Vagina (tissue), 2 donors: ENCODE data around the gene CDH13. TPM values are rescaled to one million over a fixed set of nuclear protein-coding genes. Genes with fewer than 3 reads are reported as not detected.

Experiments used
- DNase-seq, 2 donors: peaks; one replicate each; pipeline ENCODE4 v3.0.0-alpha.2; 2017; ENCODE audit errors: extremely low spot score in 2 of 2
- H3K27ac ChIP-seq: fragments of 200-600 bp; sonication (generic); one replicate; pipeline ENCODE4 v1.5.1; 2019
- H3K27me3 ChIP-seq: fragments of 200-600 bp; sonication (generic); one replicate; pipeline ENCODE4 v1.5.1; 2019
- H3K36me3 ChIP-seq, 2 donors: fragments of 200-600 bp; sonication (generic); one replicate each; pipeline ENCODE4 v1.5.1; 2017 to 2019
- H3K4me1 ChIP-seq: fragments of 200-600 bp; sonication (generic); one replicate; pipeline ENCODE4 v1.5.1; 2019
- H3K4me3 ChIP-seq, 2 donors: fragments of 200-600 bp; sonication (generic); 1 replicate in 1 of 2; 2 replicates in 1 of 2; pipeline ENCODE4 v1.5.1; 2016 to 2019
- H3K9me3 ChIP-seq: fragments of 200-600 bp; sonication (generic); one replicate; pipeline ENCODE4 v1.5.1; 2019
- POLR2A ChIP-seq, 2 donors: fragments of 450-650 bp; IDR thresholded peaks; one replicate each; pipeline ENCODE4 v1.6.1; 2017; ENCODE audit warnings: antibody characterized with exemption in 2 of 2, mild to moderate bottlenecking in 2 of 2, moderate library complexity in 2 of 2
- POLR2AphosphoS5 ChIP-seq, 2 donors: sonication (generic); formaldehyde crosslinking; IDR thresholded peaks; one replicate each; pipeline ENCODE4 v1.9.0; 2017; ENCODE audit warnings: antibody characterized with exemption in 2 of 2, mild to moderate bottlenecking in 2 of 2, low read depth in 1 of 2; ENCODE audit not compliant: insufficient read depth in 1 of 2
- intact Hi-C: fragments of 100-400 bp; cut with DNase I; formaldehyde crosslinking; loops from one replicate; pipeline ENCODE4 v1.15.1; 2023
- total RNA-seq: library from RNA; depleted of rRNA; stranded (reverse); fragments of >200 nt; gene quantifications from one replicate; pipeline ENCODE4 v1.2.3, GENCODE V29; 2016
- TF ChIP-seq, protein P1 (sequence below), 3 experiments: fragments of 450-650 bp in 2 of 3; fragments of 200-600 bp in 1 of 3; sonication (generic) in 1 of 3; IDR thresholded peaks; one replicate each; pipeline ENCODE4 v1.5.1; 2017 to 2019; ENCODE audit warnings: antibody characterized with exemption in 3 of 3, mild to moderate bottlenecking in 2 of 3, moderate library complexity in 2 of 3

The CDH13 gene
- total RNA-seq, 1 donor from 2014 or later = 123 TPM

DNA sequence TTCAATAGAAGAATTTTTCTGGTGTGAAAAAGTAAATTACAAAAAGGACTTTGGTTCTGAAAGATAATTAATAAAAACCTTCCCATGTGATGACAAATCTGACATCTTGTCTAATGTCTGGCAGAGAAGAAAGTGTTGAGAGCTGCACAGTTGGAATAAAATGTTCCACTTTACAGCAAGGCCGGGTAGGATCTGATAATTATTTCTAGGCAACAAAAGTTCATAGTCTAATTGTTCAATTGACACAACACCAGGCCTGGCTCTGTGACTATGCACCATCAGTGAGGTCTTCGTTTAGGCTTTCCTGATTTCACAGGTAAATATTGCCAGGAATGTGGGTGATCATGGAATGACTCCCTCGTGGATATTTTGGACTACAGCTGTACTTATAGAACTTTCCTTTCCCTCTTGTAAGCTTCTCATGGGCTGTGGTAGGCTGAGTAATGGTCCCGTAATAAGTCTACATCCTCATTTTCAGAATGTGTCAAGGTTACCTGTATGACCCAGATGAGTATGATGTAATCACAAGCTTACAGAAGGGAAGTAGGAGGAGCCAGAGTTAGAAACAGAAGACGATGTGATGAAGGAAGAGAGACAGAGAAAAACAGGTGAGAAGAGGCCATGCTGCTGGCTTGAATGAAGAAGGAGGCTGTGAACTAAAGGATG, 217.0 kb downstream of the CDH13 start:
- intact Hi-C loops = no loop called here
- no peaks in the 10 kb centered on the region for H3K36me3 ChIP-seq
- no peak overlapping the region for H3K27ac ChIP-seq
- TF ChIP-seq, protein P1, sequence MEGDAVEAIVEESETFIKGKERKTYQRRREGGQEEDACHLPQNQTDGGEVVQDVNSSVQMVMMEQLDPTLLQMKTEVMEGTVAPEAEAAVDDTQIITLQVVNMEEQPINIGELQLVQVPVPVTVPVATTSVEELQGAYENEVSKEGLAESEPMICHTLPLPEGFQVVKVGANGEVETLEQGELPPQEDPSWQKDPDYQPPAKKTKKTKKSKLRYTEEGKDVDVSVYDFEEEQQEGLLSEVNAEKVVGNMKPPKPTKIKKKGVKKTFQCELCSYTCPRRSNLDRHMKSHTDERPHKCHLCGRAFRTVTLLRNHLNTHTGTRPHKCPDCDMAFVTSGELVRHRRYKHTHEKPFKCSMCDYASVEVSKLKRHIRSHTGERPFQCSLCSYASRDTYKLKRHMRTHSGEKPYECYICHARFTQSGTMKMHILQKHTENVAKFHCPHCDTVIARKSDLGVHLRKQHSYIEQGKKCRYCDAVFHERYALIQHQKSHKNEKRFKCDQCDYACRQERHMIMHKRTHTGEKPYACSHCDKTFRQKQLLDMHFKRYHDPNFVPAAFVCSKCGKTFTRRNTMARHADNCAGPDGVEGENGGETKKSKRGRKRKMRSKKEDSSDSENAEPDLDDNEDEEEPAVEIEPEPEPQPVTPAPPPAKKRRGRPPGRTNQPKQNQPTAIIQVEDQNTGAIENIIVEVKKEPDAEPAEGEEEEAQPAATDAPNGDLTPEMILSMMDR (IDR thresholded peaks at IDR 0.05) = no peak
- TF ChIP-seq POLR2AphosphoS5 (IDR thresholded peaks at IDR 0.05; ENCODE audit: insufficient read depth in 1 of 2, low read depth in 1 of 2) = no peak
- TF ChIP-seq POLR2A (IDR thresholded peaks at IDR 0.05) = no peak
- no peaks in the 10 kb centered on the region for H3K4me1 ChIP-seq
- no peak for DNase-seq
- H3K9me3 ChIP-seq = no peaks in the 10 kb centered on the region
- H3K4me3 ChIP-seq = no peak overlapping the region
- H3K27me3 ChIP-seq = no peaks in the 10 kb centered on the region

DNA sequence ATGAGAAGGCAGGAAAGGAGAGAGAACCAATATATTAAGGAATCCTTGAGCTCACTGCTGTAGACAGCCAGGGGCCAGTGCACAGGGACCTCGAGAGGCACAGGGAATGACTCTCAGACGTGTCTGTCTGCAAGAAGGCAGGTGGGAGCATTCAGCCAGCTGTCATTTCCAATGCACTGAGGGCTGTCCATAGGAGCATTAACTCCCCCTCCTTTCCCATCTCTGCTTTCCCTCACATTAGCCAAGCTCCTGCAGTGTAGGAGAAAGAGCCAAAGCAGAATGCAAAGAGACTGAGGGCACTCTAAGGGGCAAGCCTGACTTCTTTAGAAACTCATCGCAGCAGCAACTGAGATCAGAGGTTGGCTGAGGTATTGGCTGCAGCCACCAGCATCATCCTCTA, 218.3 kb downstream of the CDH13 start:
- Histone ChIP-seq H3K27ac (no peak overlapping the region), H3K4me3 (no peak overlapping the region), H3K36me3 (no peaks in the 10 kb centered on the region), H3K9me3 (no peaks in the 10 kb centered on the region), H3K27me3 (no peaks in the 10 kb centered on the region), H3K4me1 (no peaks in the 10 kb centered on the region)
- TF ChIP-seq POLR2AphosphoS5 (IDR thresholded peaks at IDR 0.05; ENCODE audit: insufficient read depth in 1 of 2, low read depth in 1 of 2) (no peak), POLR2A (IDR thresholded peaks at IDR 0.05) (no peak)
- TF ChIP-seq, protein P1 (IDR thresholded peaks at IDR 0.05) = no peak
- intact Hi-C loops = no loop called here
- no peak for DNase-seq

DNA sequence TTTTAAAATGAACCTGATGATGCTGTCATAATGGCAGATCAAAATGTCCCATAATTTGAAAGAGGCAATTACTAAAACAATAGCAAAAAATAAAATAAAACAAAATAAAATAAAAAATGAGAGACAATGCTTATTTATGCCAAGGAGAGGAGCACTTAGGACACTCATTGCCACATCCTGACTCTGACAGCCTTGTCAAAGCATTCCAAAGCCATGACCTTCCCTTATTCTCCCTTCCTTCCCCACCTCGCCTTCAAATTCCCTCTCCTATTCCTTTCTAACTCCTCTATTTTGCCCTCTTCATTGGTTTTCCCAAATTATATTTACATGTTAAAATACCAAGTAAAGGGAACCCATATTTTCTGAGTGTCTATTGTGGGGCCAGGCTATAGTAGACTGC, 220.0 kb downstream of the CDH13 start:
- TF ChIP-seq POLR2AphosphoS5 (IDR thresholded peaks at IDR 0.05; ENCODE audit: insufficient read depth in 1 of 2, low read depth in 1 of 2) = no peak
- no peak overlapping the region for H3K27ac ChIP-seq
- intact Hi-C loops = no loop called here
- no peak overlapping the region for H3K4me3 ChIP-seq
- no peaks in the 10 kb centered on the region for H3K9me3 ChIP-seq
- H3K4me1 ChIP-seq = no peaks in the 10 kb centered on the region
- no peaks in the 10 kb centered on the region for H3K36me3 ChIP-seq
- no peaks in the 10 kb centered on the region for H3K27me3 ChIP-seq
- DNase-seq = no peak

DNA sequence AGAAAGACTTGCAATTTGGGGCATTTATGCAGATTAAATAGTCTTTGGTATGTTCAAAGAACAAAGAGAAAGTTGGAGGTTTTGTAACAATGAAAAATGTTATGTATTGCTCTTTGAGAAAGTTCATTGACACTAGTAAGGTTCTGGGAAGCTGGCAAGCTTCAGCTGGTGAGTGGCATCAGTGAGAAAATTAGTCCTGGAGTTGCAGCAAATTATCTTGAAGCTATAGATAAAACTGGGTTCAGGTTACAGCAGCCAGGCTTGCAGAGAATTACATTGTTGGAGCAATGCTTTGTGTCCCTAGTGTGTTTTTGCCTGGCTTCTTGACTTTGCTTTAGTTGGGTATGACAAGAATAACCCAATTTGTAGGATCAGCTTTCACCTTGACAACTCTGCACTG, 221.2 kb downstream of the CDH13 start:
- Histone ChIP-seq H3K4me3 (no peak overlapping the region), H3K9me3 (no peaks in the 10 kb centered on the region), H3K36me3 (no peaks in the 10 kb centered on the region), H3K27me3 (no peaks in the 10 kb centered on the region), H3K4me1 (no peaks in the 10 kb centered on the region), H3K27ac (no peak overlapping the region)
- intact Hi-C loops = no loop called here
- TF ChIP-seq POLR2AphosphoS5 (IDR thresholded peaks at IDR 0.05; ENCODE audit: insufficient read depth in 1 of 2, low read depth in 1 of 2) (no peak), POLR2A (IDR thresholded peaks at IDR 0.05) (no peak)
- TF ChIP-seq, protein P1 (IDR thresholded peaks at IDR 0.05) = no peak
- no peak for DNase-seq

DNA sequence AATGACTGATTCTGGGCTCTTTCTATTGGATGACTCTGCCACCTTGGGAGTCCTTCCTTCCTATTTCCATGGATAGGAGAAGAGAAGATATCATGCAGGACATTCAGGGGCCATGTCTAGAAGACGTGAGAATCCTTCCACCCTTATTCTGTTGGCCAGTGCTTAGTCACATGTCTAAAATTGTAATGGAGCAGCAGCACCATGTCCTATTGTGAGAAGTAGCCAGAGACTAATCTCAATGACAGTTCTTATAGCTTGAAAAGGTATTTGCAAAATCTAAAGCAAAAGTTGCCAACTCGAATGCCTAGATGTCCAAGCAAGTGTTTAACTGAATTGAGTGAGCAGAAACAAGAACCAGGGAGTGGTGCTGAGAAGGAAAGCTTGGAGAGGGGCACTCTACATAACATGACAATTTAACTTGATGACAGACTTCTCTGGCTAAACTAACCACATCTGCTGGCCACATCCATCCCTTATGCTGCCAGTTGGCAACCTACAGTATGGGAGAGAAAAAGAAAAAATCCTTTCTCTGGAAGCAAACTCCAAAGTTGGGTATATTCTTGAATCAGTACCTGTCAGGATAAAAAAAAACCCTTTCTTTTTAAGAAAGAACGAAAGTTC, 225.7 kb downstream of the CDH13 start:
- H3K9me3 ChIP-seq = no peaks in the 10 kb centered on the region
- intact Hi-C loops = no loop called here
- no peaks in the 10 kb centered on the region for H3K36me3 ChIP-seq
- no peak overlapping the region for H3K27ac ChIP-seq
- no peak for TF ChIP-seq POLR2AphosphoS5 (IDR thresholded peaks at IDR 0.05; ENCODE audit: insufficient read depth in 1 of 2, low read depth in 1 of 2)
- TF ChIP-seq POLR2A (IDR thresholded peaks at IDR 0.05) = no peak
- TF ChIP-seq, protein P1 (IDR thresholded peaks at IDR 0.05) = no peak
- H3K4me3 ChIP-seq = no peak overlapping the region
- H3K4me1 ChIP-seq = no peaks in the 10 kb centered on the region
- DNase-seq = no peak
- H3K27me3 ChIP-seq = no peaks in the 10 kb centered on the region
